Effector memory CD4-positive, alpha-beta T cell (primary cell): ENCODE data around the gene UACA.

Experiments
- DNase-seq, 3 donors: peaks; one replicate each; pipeline ENCODE4 v3.0.0-alpha.2; 2020
- H3K27ac ChIP-seq: 2 replicates; pipeline ENCODE4 v1.7.0; 2013; ENCODE audit warnings: mild to moderate bottlenecking, low read length, moderate library complexity; ENCODE audit not compliant: insufficient read depth, poor library complexity, severe bottlenecking
- H3K27me3 ChIP-seq: replicated peaks from 2 replicates; pipeline ENCODE4 v1.7.0; 2013; ENCODE audit warnings: mild to moderate bottlenecking, low read length; ENCODE audit not compliant: insufficient read depth, control insufficient read depth, poor library complexity, severe bottlenecking
- H3K36me3 ChIP-seq: 2 replicates; pipeline ENCODE4 v1.7.0; 2013; ENCODE audit warnings: mild to moderate bottlenecking, low read length, moderate library complexity; ENCODE audit not compliant: control insufficient read depth, insufficient read depth
- H3K4me1 ChIP-seq: 2 replicates; pipeline ENCODE4 v1.7.0; 2013; ENCODE audit warnings: low read length, mild to moderate bottlenecking; ENCODE audit not compliant: control insufficient read depth, insufficient read depth, poor library complexity, severe bottlenecking
- H3K4me3 ChIP-seq: 2 replicates; pipeline ENCODE4 v1.7.0; 2013; ENCODE audit warnings: low read length, low read depth, mild to moderate bottlenecking; ENCODE audit not compliant: insufficient read depth, poor library complexity, severe bottlenecking
- H3K9me3 ChIP-seq: 2 replicates; pipeline ENCODE4 v1.7.0; 2013; ENCODE audit warnings: mild to moderate bottlenecking, low read length, moderate library complexity; ENCODE audit not compliant: control insufficient read depth

Gene UACA

GRCh38 chr15:70712271-70712670 is 51.1 kb downstream of the UACA start:
- Histone ChIP-seq H3K9me3 (no peaks in the 10 kb centered on the region), H3K4me1 (no peaks in the 10 kb centered on the region), H3K27me3 (no peaks in the 10 kb centered on the region), H3K27ac (no peak overlapping the region), H3K36me3 (no peaks in the 10 kb centered on the region), H3K4me3 (no peak overlapping the region)
- DNase-seq = no peak

GRCh38 chr15:70710714-70711113 is 52.6 kb downstream of the UACA start:
- H3K4me3 ChIP-seq = no peak overlapping the region
- no peaks in the 10 kb centered on the region for H3K36me3 ChIP-seq
- no peak overlapping the region for H3K27ac ChIP-seq
- no peaks in the 10 kb centered on the region for H3K9me3 ChIP-seq
- DNase-seq = no peak
- no peaks in the 10 kb centered on the region for H3K27me3 ChIP-seq
- no peaks in the 10 kb centered on the region for H3K4me1 ChIP-seq

GRCh38 chr15:70708839-70709238 is 54.5 kb downstream of the UACA start:
- Histone ChIP-seq H3K4me3 (no peak overlapping the region), H3K36me3 (no peaks in the 10 kb centered on the region), H3K27ac (no peak overlapping the region), H3K27me3 (no peaks in the 10 kb centered on the region), H3K4me1 (no peaks in the 10 kb centered on the region), H3K9me3 (no peaks in the 10 kb centered on the region)
- DNase-seq = no peak

GRCh38 chr15:70707686-70708300 is 55.6 kb downstream of the UACA start:
- no peaks in the 10 kb centered on the region for H3K27me3 ChIP-seq
- no peaks in the 10 kb centered on the region for H3K9me3 ChIP-seq

GRCh38 chr15:70704731-70705130 is 58.6 kb downstream of the UACA start:
- no peak overlapping the region for H3K4me3 ChIP-seq
- H3K36me3 ChIP-seq = no peaks in the 10 kb centered on the region
- DNase-seq = no peak
- no peaks in the 10 kb centered on the region for H3K4me1 ChIP-seq
- peaks cover 2% of the 10 kb centered on the region for H3K27me3 ChIP-seq
- no peaks in the 10 kb centered on the region for H3K9me3 ChIP-seq
- H3K27ac ChIP-seq = no peak overlapping the region

More at GRCh38 chr15:70707686-70708300, 55.6 kb downstream of the UACA start:
- Histone ChIP-seq H3K36me3 (no peaks in the 10 kb centered on the region), H3K4me1 (no peaks in the 10 kb centered on the region), H3K27ac (no peak overlapping the region), H3K4me3 (no peak overlapping the region)
- no peak for DNase-seq

- H3K4me1 ChIP-seq = no peaks in the 10 kb centered on the region
- H3K9me3 ChIP-seq = no peaks in the 10 kb centered on the region
- no peak overlapping the region for H3K4me3 ChIP-seq
- H3K36me3 ChIP-seq = no peaks in the 10 kb centered on the region
- peaks cover 2% of the 10 kb centered on the region for H3K27me3 ChIP-seq
- no peak for DNase-seq
- H3K27ac ChIP-seq = no peak overlapping the region
Observed at GRCh38 chr15:70704166-70704565, 59.2 kb downstream of the UACA start.

- H3K27me3 ChIP-seq = peaks cover 2% of the 10 kb centered on the region
- no peak for DNase-seq
- no peaks in the 10 kb centered on the region for H3K9me3 ChIP-seq
- no peak overlapping the region for H3K4me3 ChIP-seq
- no peaks in the 10 kb centered on the region for H3K4me1 ChIP-seq
- no peaks in the 10 kb centered on the region for H3K36me3 ChIP-seq
- H3K27ac ChIP-seq = no peak overlapping the region
Observed at GRCh38 chr15:70703096-70703878, 60.1 kb downstream of the UACA start.

- Histone ChIP-seq H3K4me3 (no peak overlapping the region), H3K4me1 (no peaks in the 10 kb centered on the region)
- DNase-seq = no peak
Observed at GRCh38 chr15:70702584-70702983, 60.8 kb downstream of the UACA start.

GRCh38 chr15:70701891-70702568 is 61.3 kb downstream of the UACA start:
- Histone ChIP-seq H3K36me3 (no peaks in the 10 kb centered on the region), H3K27me3 (peaks cover 2% of the 10 kb centered on the region), H3K27ac (no peak overlapping the region), H3K4me1 (no peaks in the 10 kb centered on the region), H3K9me3 (no peaks in the 10 kb centered on the region), H3K4me3 (no peak overlapping the region)
- DNase-seq = no peak

More at GRCh38 chr15:70702584-70702983, 60.8 kb downstream of the UACA start:
- H3K27ac ChIP-seq = no peak overlapping the region
- H3K36me3 ChIP-seq = no peaks in the 10 kb centered on the region
- H3K27me3 ChIP-seq = peaks cover 2% of the 10 kb centered on the region
- no peaks in the 10 kb centered on the region for H3K9me3 ChIP-seq

GRCh38 chr15:70701171-70701570 is 62.2 kb downstream of the UACA start:
- Histone ChIP-seq H3K27me3 (peaks cover 2% of the 10 kb centered on the region), H3K4me1 (no peaks in the 10 kb centered on the region), H3K27ac (no peak overlapping the region), H3K36me3 (no peaks in the 10 kb centered on the region), H3K4me3 (no peak overlapping the region), H3K9me3 (no peaks in the 10 kb centered on the region)
- DNase-seq = no peak
